Activated naive CD8-positive, alpha-beta T cell treated with anti-CD3 and anti-CD28 coated beads, Interleukin-2, amount 50 U/mL, for 24 hours (primary cell): ENCODE data around the gene ZFYVE27.

Source experiments
- ATAC-seq: fragments of 150-1000 bp; cut with Tn5 transposase; one replicate; pipeline ENCODE4 v1.10.0; 2021
- DNase-seq: peaks from one replicate; pipeline ENCODE4 v3.0.0; 2021
- H3K27ac Mint-ChIP-seq: one replicate; pipeline ENCODE4 v1.8.0; 2021; ENCODE audit warnings: mild to moderate bottlenecking, mixed read lengths
- H3K27me3 Mint-ChIP-seq: one replicate; pipeline ENCODE4 v1.8.0; 2021; ENCODE audit warnings: mixed read lengths
- H3K36me3 Mint-ChIP-seq: one replicate; pipeline ENCODE4 v1.8.0; 2021; ENCODE audit warnings: low read depth, mixed read lengths
- H3K4me1 Mint-ChIP-seq: one replicate; pipeline ENCODE4 v1.8.0; 2021; ENCODE audit warnings: mixed read lengths
- H3K4me3 Mint-ChIP-seq: one replicate; pipeline ENCODE4 v1.8.0; 2021; ENCODE audit warnings: mild to moderate bottlenecking, moderate library complexity, mixed read lengths
- H3K9me3 Mint-ChIP-seq: one replicate; pipeline ENCODE4 v1.8.0; 2021; ENCODE audit warnings: mixed read lengths

Gene ZFYVE27

GRCh38 chr10:97711640-97712572, 25.0 kb upstream of the ZFYVE27 start:
- peaks cover 10% of the 10 kb centered on the region for H3K4me1 Mint-ChIP-seq
- ATAC-seq, result no peak
- H3K36me3 Mint-ChIP-seq, result no peaks in the 10 kb centered on the region
- DNase-seq, result no peak
- H3K27ac Mint-ChIP-seq, result no peak overlapping the region
- H3K9me3 Mint-ChIP-seq, result no peaks in the 10 kb centered on the region
- peaks cover 39% of the 10 kb centered on the region for H3K27me3 Mint-ChIP-seq
- H3K4me3 Mint-ChIP-seq, result peak overlapping the region; percentile 32

GRCh38 chr10:97713339-97713825, 23.5 kb upstream of the ZFYVE27 start, which contains the start of gene MARVELD1:
Gene MARVELD1 (plus strand): TSS chr10:97713730. CDS start chr10:97713877, 147 bp downstream.
- H3K9me3 Mint-ChIP-seq, result no peaks in the 10 kb centered on the region
- ATAC-seq (no peak), DNase-seq (peak; percentile 24)
- peaks cover 10% of the 10 kb centered on the region for H3K4me1 Mint-ChIP-seq
- H3K4me3 Mint-ChIP-seq, result peak within 1 kb of the TSS; percentile 92
- H3K27me3 Mint-ChIP-seq, result peaks cover 37% of the 10 kb centered on the region
- H3K27ac Mint-ChIP-seq, result peak within 1 kb of the TSS; percentile 86
- no peaks in the 10 kb centered on the region for H3K36me3 Mint-ChIP-seq

GRCh38 chr10:97713826-97714400, 23.0 kb upstream of the ZFYVE27 start:
- Mint-ChIP-seq H3K27ac (peak overlapping the region; percentile 86), H3K4me1 (peaks cover 10% of the 10 kb centered on the region), H3K27me3 (peaks cover 33% of the 10 kb centered on the region), H3K9me3 (no peaks in the 10 kb centered on the region), H3K36me3 (no peaks in the 10 kb centered on the region), H3K4me3 (peak overlapping the region; percentile 92)
- ATAC-seq, result peak; percentile 69
- peak; percentile 54 for DNase-seq

- H3K4me3 Mint-ChIP-seq, result peak overlapping the region; percentile 92
- no peaks in the 10 kb centered on the region for H3K36me3 Mint-ChIP-seq
- DNase-seq (peak; percentile 42), ATAC-seq (peak; percentile 66)
- H3K27me3 Mint-ChIP-seq, result peaks cover 26% of the 10 kb centered on the region
- peaks cover 10% of the 10 kb centered on the region for H3K4me1 Mint-ChIP-seq
- H3K27ac Mint-ChIP-seq, result no peak overlapping the region
- no peaks in the 10 kb centered on the region for H3K9me3 Mint-ChIP-seq
Measured at GRCh38 chr10:97714401-97715258, 22.3 kb upstream of the ZFYVE27 start.

GRCh38 chr10:97715259-97715874, 21.6 kb upstream of the ZFYVE27 start:
- Mint-ChIP-seq H3K27ac (no peak overlapping the region), H3K27me3 (peaks cover 24% of the 10 kb centered on the region), H3K4me3 (peak overlapping the region; percentile 92), H3K36me3 (no peaks in the 10 kb centered on the region), H3K9me3 (no peaks in the 10 kb centered on the region), H3K4me1 (peaks cover 10% of the 10 kb centered on the region)
- DNase-seq (no peak), ATAC-seq (no peak)

GRCh38 chr10:97717627-97718026, 19.3 kb upstream of the ZFYVE27 start:
- Mint-ChIP-seq H3K27ac (no peak overlapping the region), H3K36me3 (no peaks in the 10 kb centered on the region), H3K4me3 (no peak overlapping the region), H3K4me1 (peaks cover 10% of the 10 kb centered on the region), H3K9me3 (no peaks in the 10 kb centered on the region), H3K27me3 (peaks cover 16% of the 10 kb centered on the region)
- DNase-seq (no peak), ATAC-seq (no peak)

- no peak overlapping the region for H3K27ac Mint-ChIP-seq
- DNase-seq (no peak), ATAC-seq (no peak)
- no peaks in the 10 kb centered on the region for H3K9me3 Mint-ChIP-seq
- H3K36me3 Mint-ChIP-seq, result no peaks in the 10 kb centered on the region
- H3K4me3 Mint-ChIP-seq, result no peak overlapping the region
- H3K27me3 Mint-ChIP-seq, result peaks cover 11% of the 10 kb centered on the region
- peaks cover 6% of the 10 kb centered on the region for H3K4me1 Mint-ChIP-seq
Measured at GRCh38 chr10:97718178-97718577, 18.8 kb upstream of the ZFYVE27 start.

- no peak for ATAC-seq
- no peaks in the 10 kb centered on the region for H3K9me3 Mint-ChIP-seq
- H3K27ac Mint-ChIP-seq, result no peak overlapping the region
- DNase-seq, result no peak
- no peak overlapping the region for H3K4me3 Mint-ChIP-seq
- no peaks in the 10 kb centered on the region for H3K36me3 Mint-ChIP-seq
- peaks cover 6% of the 10 kb centered on the region for H3K4me1 Mint-ChIP-seq
- peaks cover 11% of the 10 kb centered on the region for H3K27me3 Mint-ChIP-seq
Measured at GRCh38 chr10:97718659-97719142, 18.2 kb upstream of the ZFYVE27 start.

- Mint-ChIP-seq H3K36me3 (no peaks in the 10 kb centered on the region), H3K9me3 (no peaks in the 10 kb centered on the region), H3K4me3 (no peak overlapping the region), H3K27me3 (peaks cover 10% of the 10 kb centered on the region), H3K27ac (no peak overlapping the region), H3K4me1 (peaks cover 2% of the 10 kb centered on the region)
- ATAC-seq, result no peak
- DNase-seq, result no peak
Measured at GRCh38 chr10:97719602-97720001, 17.3 kb upstream of the ZFYVE27 start.

GRCh38 chr10:97721871-97722780, 14.8 kb upstream of the ZFYVE27 start:
- DNase-seq (no peak), ATAC-seq (no peak)
- H3K36me3 Mint-ChIP-seq, result no peaks in the 10 kb centered on the region
- H3K27ac Mint-ChIP-seq, result no peak overlapping the region
- H3K4me3 Mint-ChIP-seq, result no peak overlapping the region
- no peaks in the 10 kb centered on the region for H3K4me1 Mint-ChIP-seq
- no peaks in the 10 kb centered on the region for H3K9me3 Mint-ChIP-seq
- H3K27me3 Mint-ChIP-seq, result peaks cover 2% of the 10 kb centered on the region

- no peak overlapping the region for H3K4me3 Mint-ChIP-seq
- ATAC-seq (no peak), DNase-seq (no peak)
- no peak overlapping the region for H3K27ac Mint-ChIP-seq
- no peaks in the 10 kb centered on the region for H3K4me1 Mint-ChIP-seq
- no peaks in the 10 kb centered on the region for H3K36me3 Mint-ChIP-seq
- no peaks in the 10 kb centered on the region for H3K9me3 Mint-ChIP-seq
- peaks cover under 1% of the 10 kb centered on the region for H3K27me3 Mint-ChIP-seq
Measured at GRCh38 chr10:97723001-97723400, 13.9 kb upstream of the ZFYVE27 start.

- peaks cover 6% of the 10 kb centered on the region for H3K27me3 Mint-ChIP-seq
- H3K9me3 Mint-ChIP-seq, result no peaks in the 10 kb centered on the region
- DNase-seq (no peak), ATAC-seq (no peak)
- H3K27ac Mint-ChIP-seq, result no peak overlapping the region
- H3K4me1 Mint-ChIP-seq, result no peaks in the 10 kb centered on the region
- H3K4me3 Mint-ChIP-seq, result no peak overlapping the region
- H3K36me3 Mint-ChIP-seq, result no peaks in the 10 kb centered on the region
Measured at GRCh38 chr10:97724341-97724941, 12.5 kb upstream of the ZFYVE27 start.
